ENCODE measurements around the gene TPH2.

- TF ChIP-seq POLR2A (IDR thresholded peaks at IDR 0.05; ENCODE audit: low read depth, low read length), result no peak
- TF ChIP-seq TAF1 (IDR thresholded peaks at IDR 0.05; ENCODE audit: low read depth, low read length), result no peak
- no peak for TF ChIP-seq POLR2AphosphoS5 (IDR thresholded peaks at IDR 0.05; ENCODE audit: low read depth, low read length)
- no peak for TF ChIP-seq PAX5 (IDR thresholded peaks at IDR 0.05; ENCODE audit: insufficient read depth, low read length, severe bottlenecking)
- no peak for TF ChIP-seq SPI1 (IDR thresholded peaks at IDR 0.05; ENCODE audit: low read depth, low read length)
- TF ChIP-seq POU2F2 (IDR thresholded peaks at IDR 0.05; ENCODE audit: low read depth, low read length), result no peak
Measured at GRCh38 chr12:71938728-71939385, at the start of gene TPH2.

All from GM12891 (cell line).